Calu3 (cell line): ENCODE measurements around the gene CX3CL1. TPM values are rescaled to one million over a fixed set of nuclear protein-coding genes. Genes with fewer than 3 reads are reported as not detected.

Experiments
- BruUV-seq: library from RNA; stranded (reverse); fragments of 400-500 nt; replicated peaks from 2 replicates; lab custom pipeline; 2021; lab: Mats Ljungman, UMichigan
- CTCF ChIA-PET: fragments of 300-600 bp; sonication (Branson Sonifier 250); formaldehyde crosslinking; loops from one replicate; lab custom pipeline; 2022; ENCODE audit warnings: antibody characterized with exemption; lab: Charles Lee
- DNase-seq: peaks from one replicate; pipeline ENCODE4 v3.0.0; 2022
- H3K27ac Mint-ChIP-seq: one replicate; pipeline ENCODE4 v1.8.0; 2022; ENCODE audit warnings: mixed read lengths; ENCODE audit not compliant: unreplicated experiment
- H3K27me3 Mint-ChIP-seq: one replicate; pipeline ENCODE4 v1.8.0; 2022; ENCODE audit warnings: mixed read lengths; ENCODE audit not compliant: unreplicated experiment
- H3K36me3 Mint-ChIP-seq: one replicate; pipeline ENCODE4 v1.8.0; 2022; ENCODE audit warnings: mild to moderate bottlenecking, moderate library complexity, mixed read lengths; ENCODE audit not compliant: insufficient read depth, unreplicated experiment
- H3K4me1 Mint-ChIP-seq: one replicate; pipeline ENCODE4 v1.8.0; 2022; ENCODE audit warnings: mild to moderate bottlenecking, low read depth, mixed read lengths; ENCODE audit not compliant: unreplicated experiment
- H3K4me3 Mint-ChIP-seq: one replicate; pipeline ENCODE4 v1.8.0; 2022; ENCODE audit warnings: mild to moderate bottlenecking, low read depth, moderate library complexity, mixed read lengths; ENCODE audit not compliant: unreplicated experiment
- H3K9me3 Mint-ChIP-seq: one replicate; pipeline ENCODE4 v1.8.0; 2022; ENCODE audit warnings: low read depth, mixed read lengths; ENCODE audit not compliant: unreplicated experiment
- intact Hi-C: fragments of 100-400 bp; cut with micrococcal nuclease; formaldehyde crosslinking; loops from one replicate; pipeline ENCODE4 v1.10.0; 2022; ENCODE audit not compliant: unreplicated experiment
- total RNA-seq: library from RNA; stranded (reverse); gene quantifications from 2 replicates; pipeline ENCODE4 v1.2.3, GENCODE V29; 2022
- TF ChIP-seq, protein P1 (sequence below): fragments of 200-600 bp; IDR thresholded peaks from one replicate; pipeline ENCODE4 v1.8.0; 2022; ENCODE audit warnings: antibody characterized with exemption; ENCODE audit not compliant: unreplicated experiment

Gene CX3CL1
- total RNA-seq, 1 experiment from 2014 or later, result 17.6 TPM

DNA sequence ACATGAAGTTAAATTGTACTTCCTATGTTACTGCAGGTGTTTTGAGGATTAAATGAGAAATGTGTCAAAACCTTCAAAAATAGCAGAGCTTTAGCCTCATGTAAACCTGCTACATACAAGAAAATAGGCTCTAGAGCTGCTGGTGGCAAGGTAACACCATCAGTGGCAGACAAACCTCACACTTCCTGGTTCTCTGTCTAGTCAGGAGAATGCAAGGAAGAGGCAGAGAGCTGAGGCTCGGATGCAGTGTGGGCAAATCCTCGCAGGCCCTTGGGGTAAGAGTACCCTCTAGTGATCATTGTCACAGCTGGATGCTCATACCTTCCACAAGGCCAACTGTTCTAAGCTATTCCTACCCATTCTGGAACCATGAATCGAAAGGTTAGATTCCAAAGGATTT is 60.7 kb downstream of the CX3CL1 start:
- H3K36me3 Mint-ChIP-seq, result peaks cover 55% of the 10 kb centered on the region
- H3K4me3 Mint-ChIP-seq, result no peak overlapping the region
- H3K27ac Mint-ChIP-seq, result no peak overlapping the region
- no TSS peak for BruUV-seq
- H3K9me3 Mint-ChIP-seq, result no peaks in the 10 kb centered on the region
- no peaks in the 10 kb centered on the region for H3K27me3 Mint-ChIP-seq
- H3K4me1 Mint-ChIP-seq, result no peaks in the 10 kb centered on the region
- TF ChIP-seq, protein P1, sequence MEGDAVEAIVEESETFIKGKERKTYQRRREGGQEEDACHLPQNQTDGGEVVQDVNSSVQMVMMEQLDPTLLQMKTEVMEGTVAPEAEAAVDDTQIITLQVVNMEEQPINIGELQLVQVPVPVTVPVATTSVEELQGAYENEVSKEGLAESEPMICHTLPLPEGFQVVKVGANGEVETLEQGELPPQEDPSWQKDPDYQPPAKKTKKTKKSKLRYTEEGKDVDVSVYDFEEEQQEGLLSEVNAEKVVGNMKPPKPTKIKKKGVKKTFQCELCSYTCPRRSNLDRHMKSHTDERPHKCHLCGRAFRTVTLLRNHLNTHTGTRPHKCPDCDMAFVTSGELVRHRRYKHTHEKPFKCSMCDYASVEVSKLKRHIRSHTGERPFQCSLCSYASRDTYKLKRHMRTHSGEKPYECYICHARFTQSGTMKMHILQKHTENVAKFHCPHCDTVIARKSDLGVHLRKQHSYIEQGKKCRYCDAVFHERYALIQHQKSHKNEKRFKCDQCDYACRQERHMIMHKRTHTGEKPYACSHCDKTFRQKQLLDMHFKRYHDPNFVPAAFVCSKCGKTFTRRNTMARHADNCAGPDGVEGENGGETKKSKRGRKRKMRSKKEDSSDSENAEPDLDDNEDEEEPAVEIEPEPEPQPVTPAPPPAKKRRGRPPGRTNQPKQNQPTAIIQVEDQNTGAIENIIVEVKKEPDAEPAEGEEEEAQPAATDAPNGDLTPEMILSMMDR, result no peak
- intact Hi-C loops, result no loop called here
- no peak for DNase-seq
- CTCF ChIA-PET, result interaction anchor here (0.6 kb wide), 1 partner anchor 27 kb away, joined by 3 read pairs; no protein-coding TSS in a partner anchor

DNA sequence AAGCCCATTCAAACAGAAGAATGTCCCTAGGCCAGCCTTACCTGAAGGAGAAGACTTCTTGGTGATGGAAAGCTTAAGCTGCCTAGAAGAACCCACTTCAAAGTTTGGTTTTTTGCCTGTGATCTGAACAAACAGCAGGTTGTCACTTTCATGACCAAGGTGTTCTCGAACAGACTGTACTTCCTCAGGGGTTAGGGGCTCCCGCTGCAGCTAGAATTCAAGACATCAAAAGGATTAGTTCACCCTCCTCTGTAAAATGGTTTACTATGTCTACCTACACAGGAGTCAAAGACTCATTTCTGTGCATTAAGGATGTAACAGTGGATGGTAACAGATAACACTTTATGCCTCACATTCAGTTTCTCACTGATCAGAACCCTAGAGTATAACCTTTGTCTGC is 61.7 kb downstream of the CX3CL1 start:
- peaks cover 53% of the 10 kb centered on the region for H3K36me3 Mint-ChIP-seq
- H3K27ac Mint-ChIP-seq, result no peak overlapping the region
- CTCF ChIA-PET, result interaction anchor here (0.6 kb wide), 1 partner anchor 52 kb away, joined by 3 read pairs; no protein-coding TSS in a partner anchor
- TF ChIP-seq, protein P1, result no peak
- H3K4me3 Mint-ChIP-seq, result no peak overlapping the region
- no TSS peak for BruUV-seq
- intact Hi-C loops, result no loop called here
- no peak for DNase-seq
- H3K4me1 Mint-ChIP-seq, result no peaks in the 10 kb centered on the region
- no peaks in the 10 kb centered on the region for H3K9me3 Mint-ChIP-seq
- H3K27me3 Mint-ChIP-seq, result no peaks in the 10 kb centered on the region

Other genes with a start within 250 kb of the CX3CL1 start
- gene PSME3IP1, start 186.5 kb upstream of the CX3CL1 start, total RNA-seq, result 171 and 177 TPM in 2 replicates
- gene RSPRY1, start 186.2 kb upstream of the CX3CL1 start, total RNA-seq, result 43.6 and 47.4 TPM in 2 replicates
- gene ARL2BP, start 127.2 kb upstream of the CX3CL1 start, total RNA-seq, result 32.6 and 33.3 TPM in 2 replicates
- gene PLLP, start 87.8 kb upstream of the CX3CL1 start, total RNA-seq, result 38.3 and 40.3 TPM in 2 replicates
- gene CCL22, start 13.7 kb upstream of the CX3CL1 start, total RNA-seq, result 2.6 and 4.5 TPM in 2 replicates
- not detected in 2 replicates for gene CCL17, start 32.3 kb downstream of the CX3CL1 start, total RNA-seq
- 76.6 and 77.2 TPM in 2 replicates for gene CIAPIN1, start 74.9 kb downstream of the CX3CL1 start, total RNA-seq
- 75.9 and 77.7 TPM in 2 replicates for gene COQ9, start 75.0 kb downstream of the CX3CL1 start, total RNA-seq
- 69.4 and 80.0 TPM in 2 replicates for gene POLR2C, start 90.2 kb downstream of the CX3CL1 start, total RNA-seq
- gene DOK4, start 114.0 kb downstream of the CX3CL1 start, total RNA-seq, result 23.0 and 34.7 TPM in 2 replicates
- gene CCDC102A, start 164.1 kb downstream of the CX3CL1 start, total RNA-seq, result 6.8 and 7.9 TPM in 2 replicates
- 0.85 and 1.5 TPM in 2 replicates for gene ADGRG5, start 170.2 kb downstream of the CX3CL1 start, total RNA-seq